Measurements from ENCODE around the gene MRC1.

DNA sequence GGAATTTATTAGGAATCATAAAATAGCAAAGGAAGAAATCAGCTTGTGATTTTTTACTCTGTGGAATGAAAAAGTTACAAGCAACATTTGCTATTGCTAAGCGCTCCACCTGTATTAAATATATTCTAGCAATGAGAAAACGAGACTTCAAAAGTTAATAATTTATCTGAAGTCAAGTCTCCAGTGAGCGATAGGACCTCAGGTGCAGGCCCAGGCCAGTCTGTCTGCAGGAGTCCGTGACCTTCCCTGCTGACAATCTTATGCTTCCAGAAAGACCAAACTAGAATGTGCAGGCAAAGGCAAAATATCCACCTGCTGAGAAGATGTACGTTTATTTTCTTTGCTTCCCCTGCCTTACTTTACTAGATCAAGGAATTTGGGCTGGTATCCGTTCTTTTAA is 22.7 kb downstream of the MRC1 start:
- TF ChIP-seq CTCF (tag by site-specific recombination; IDR thresholded peaks at IDR 0.05): no peak
- TF ChIP-seq ZNF174 (tag by site-specific recombination; IDR thresholded peaks at IDR 0.05): no peak
- no peak for TF ChIP-seq ZBTB11 (tag by site-specific recombination; conservative IDR thresholded peaks at IDR 0.05; ENCODE audit: low read depth)
- no peak for TF ChIP-seq PRDM1 (tag by site-specific recombination; IDR thresholded peaks at IDR 0.05)
- TF ChIP-seq ZNF354C (tag by site-specific recombination; IDR thresholded peaks at IDR 0.05; ENCODE audit: borderline replicate concordance, low read depth): no peak
- no peak for TF ChIP-seq ZNF362 (tag by site-specific recombination; IDR thresholded peaks at IDR 0.05)
- TF ChIP-seq GLI2 (tag by site-specific recombination; IDR thresholded peaks at IDR 0.05; ENCODE audit: borderline replicate concordance, low read depth): no peak

Measured in HEK293 (cell line).